22Rv1 (cell line): ENCODE results near the gene DGKB.

Experiments
- CTCF ChIP-seq: fragments of 450-650 bp; IDR thresholded peaks from 2 replicates; pipeline ENCODE4 v1.5.1; 2017; ENCODE audit warnings: mild to moderate bottlenecking
- ZFX ChIP-seq: fragments of 450-650 bp; IDR thresholded peaks from 2 replicates; pipeline ENCODE4 v1.6.1; 2017; ENCODE audit warnings: antibody characterized with exemption, borderline replicate concordance

DNA sequence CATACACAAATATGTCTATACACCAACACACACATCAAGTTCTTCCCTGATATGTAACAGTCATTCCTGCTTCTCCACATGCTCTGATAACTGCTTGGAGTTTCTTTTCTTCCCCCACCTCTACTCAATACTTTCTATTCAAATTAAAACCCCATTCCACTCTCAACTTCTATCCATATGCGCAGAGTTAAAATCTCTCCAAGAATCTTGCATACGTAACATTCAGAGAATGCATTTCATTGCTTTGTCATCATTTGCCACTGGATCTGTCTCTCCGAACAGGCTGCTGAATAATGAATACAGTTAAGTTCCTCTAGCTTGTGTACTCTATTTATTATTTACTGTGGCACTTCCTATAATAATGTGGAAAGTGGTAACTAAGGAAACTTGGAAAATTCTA, 68.8 kb downstream of the DGKB start:
- TF ChIP-seq CTCF (no peak), ZFX (no peak)
